Stimulated activated CD4-positive, alpha-beta T cell treated with anti-CD3 and anti-CD28 coated beads, Interleukin-12 subunit alpha, Interleukin-12 subunit beta, amount 100 ng/mL, for 4 hours (primary cell): ENCODE results near the gene CLOCK.

Source experiments
- DNase-seq: peaks from one replicate; pipeline ENCODE4 v3.0.0-alpha.2; 2020

Gene CLOCK

GRCh38 chr4:55539658-55540057, 7.1 kb downstream of the CLOCK start:
- no peak for DNase-seq

GRCh38 chr4:55538531-55538930, 8.2 kb downstream of the CLOCK start:
- no peak for DNase-seq

GRCh38 chr4:55534306-55534705, 12.4 kb downstream of the CLOCK start:
- DNase-seq: no peak

GRCh38 chr4:55530691-55531090, 16.0 kb downstream of the CLOCK start:
- DNase-seq: no peak

GRCh38 chr4:55530167-55530566, 16.5 kb downstream of the CLOCK start:
- no peak for DNase-seq

GRCh38 chr4:55528491-55528890, 18.2 kb downstream of the CLOCK start:
- DNase-seq: no peak

- DNase-seq: no peak
These were observed 21.7 kb downstream of the CLOCK start for GRCh38 chr4:55524844-55525571.

- DNase-seq: no peak
These were observed 28.3 kb downstream of the CLOCK start for GRCh38 chr4:55518442-55518841.

- DNase-seq: no peak
These were observed 29.0 kb downstream of the CLOCK start for GRCh38 chr4:55517526-55518229.

GRCh38 chr4:55512922-55513571, 33.7 kb downstream of the CLOCK start:
- no peak for DNase-seq

- DNase-seq: no peak
These were observed 34.6 kb downstream of the CLOCK start for GRCh38 chr4:55512077-55512476.

- DNase-seq: no peak
These were observed 36.0 kb downstream of the CLOCK start for GRCh38 chr4:55510685-55511084.

GRCh38 chr4:55509266-55509665, 37.4 kb downstream of the CLOCK start:
- DNase-seq: no peak

GRCh38 chr4:55507612-55508011, 39.1 kb downstream of the CLOCK start:
- no peak for DNase-seq

GRCh38 chr4:55503169-55503568, 43.5 kb downstream of the CLOCK start:
- no peak for DNase-seq

GRCh38 chr4:55500072-55500471, 46.6 kb downstream of the CLOCK start:
- no peak for DNase-seq

- no peak for DNase-seq
These were observed 47.2 kb downstream of the CLOCK start for GRCh38 chr4:55499495-55499894.

- no peak for DNase-seq
These were observed 48.7 kb downstream of the CLOCK start for GRCh38 chr4:55498051-55498450.

- DNase-seq: no peak
These were observed 55.2 kb downstream of the CLOCK start for GRCh38 chr4:55491486-55491885.

- DNase-seq: no peak
These were observed 58.0 kb downstream of the CLOCK start for GRCh38 chr4:55488716-55489115.

- no peak for DNase-seq
These were observed 60.9 kb downstream of the CLOCK start for GRCh38 chr4:55485821-55486220.

GRCh38 chr4:55483315-55483714, 63.4 kb downstream of the CLOCK start:
- no peak for DNase-seq

- DNase-seq: no peak
These were observed 71.1 kb downstream of the CLOCK start for GRCh38 chr4:55475394-55476243.
